ENCODE measurements around the gene MYADML2.
A peak's percentile ranks its signal among the peaks of the same experiment; 100 is the strongest.

Gene MYADML2

DNA sequence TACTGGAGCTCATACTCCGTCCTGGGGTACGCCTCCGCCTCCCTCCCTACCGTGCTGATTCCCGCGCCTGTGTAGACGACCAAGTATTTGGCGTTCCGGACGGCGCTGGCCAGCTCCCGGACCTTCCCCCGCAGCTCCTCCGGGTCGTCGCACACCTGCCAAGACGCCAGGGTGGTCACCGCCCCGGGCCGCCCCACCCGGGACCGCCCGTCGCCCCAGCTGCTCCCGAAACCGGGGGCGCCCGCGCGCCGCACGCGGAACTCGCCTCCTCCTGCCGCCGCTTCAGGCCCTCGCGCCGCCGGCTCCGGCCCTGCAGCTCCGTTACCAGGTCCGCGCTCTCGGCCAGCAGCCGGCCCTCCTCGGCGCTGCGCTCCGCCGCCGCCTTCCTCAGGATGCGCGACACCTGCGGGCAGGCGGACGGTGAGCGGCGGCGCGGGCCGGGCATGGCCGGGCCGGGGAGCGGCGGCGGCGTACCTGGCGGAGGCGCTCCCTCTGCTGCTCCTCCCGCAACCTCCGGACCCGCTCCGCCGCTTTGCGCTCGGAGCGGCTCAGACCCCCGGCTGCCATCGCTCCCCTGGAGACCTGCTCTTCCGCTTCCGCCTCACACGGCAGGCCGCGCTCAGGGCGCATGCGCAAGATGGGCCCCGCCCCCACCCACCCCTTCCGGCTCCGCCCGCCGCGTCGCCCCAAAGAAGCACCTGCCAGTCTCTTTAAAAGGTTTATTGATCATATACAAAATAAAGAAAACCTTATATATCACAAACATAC is 29.3 kb downstream of the MYADML2 start, which contains the start of gene SIRT7:
Gene SIRT7 (minus strand): TSS at position 612 of the 768 bp plus-strand sequence. CDS start 45 bp downstream, at position 567.
- TF ChIP-seq, protein P1, sequence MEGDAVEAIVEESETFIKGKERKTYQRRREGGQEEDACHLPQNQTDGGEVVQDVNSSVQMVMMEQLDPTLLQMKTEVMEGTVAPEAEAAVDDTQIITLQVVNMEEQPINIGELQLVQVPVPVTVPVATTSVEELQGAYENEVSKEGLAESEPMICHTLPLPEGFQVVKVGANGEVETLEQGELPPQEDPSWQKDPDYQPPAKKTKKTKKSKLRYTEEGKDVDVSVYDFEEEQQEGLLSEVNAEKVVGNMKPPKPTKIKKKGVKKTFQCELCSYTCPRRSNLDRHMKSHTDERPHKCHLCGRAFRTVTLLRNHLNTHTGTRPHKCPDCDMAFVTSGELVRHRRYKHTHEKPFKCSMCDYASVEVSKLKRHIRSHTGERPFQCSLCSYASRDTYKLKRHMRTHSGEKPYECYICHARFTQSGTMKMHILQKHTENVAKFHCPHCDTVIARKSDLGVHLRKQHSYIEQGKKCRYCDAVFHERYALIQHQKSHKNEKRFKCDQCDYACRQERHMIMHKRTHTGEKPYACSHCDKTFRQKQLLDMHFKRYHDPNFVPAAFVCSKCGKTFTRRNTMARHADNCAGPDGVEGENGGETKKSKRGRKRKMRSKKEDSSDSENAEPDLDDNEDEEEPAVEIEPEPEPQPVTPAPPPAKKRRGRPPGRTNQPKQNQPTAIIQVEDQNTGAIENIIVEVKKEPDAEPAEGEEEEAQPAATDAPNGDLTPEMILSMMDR (IDR thresholded peaks at IDR 0.05; ENCODE audit: insufficient read depth, missing control alignments): no peak
- FAIRE-seq: no peak
- peak; percentile 100 for DNase-seq (ENCODE audit: insufficient read length, low spot score)

DNA sequence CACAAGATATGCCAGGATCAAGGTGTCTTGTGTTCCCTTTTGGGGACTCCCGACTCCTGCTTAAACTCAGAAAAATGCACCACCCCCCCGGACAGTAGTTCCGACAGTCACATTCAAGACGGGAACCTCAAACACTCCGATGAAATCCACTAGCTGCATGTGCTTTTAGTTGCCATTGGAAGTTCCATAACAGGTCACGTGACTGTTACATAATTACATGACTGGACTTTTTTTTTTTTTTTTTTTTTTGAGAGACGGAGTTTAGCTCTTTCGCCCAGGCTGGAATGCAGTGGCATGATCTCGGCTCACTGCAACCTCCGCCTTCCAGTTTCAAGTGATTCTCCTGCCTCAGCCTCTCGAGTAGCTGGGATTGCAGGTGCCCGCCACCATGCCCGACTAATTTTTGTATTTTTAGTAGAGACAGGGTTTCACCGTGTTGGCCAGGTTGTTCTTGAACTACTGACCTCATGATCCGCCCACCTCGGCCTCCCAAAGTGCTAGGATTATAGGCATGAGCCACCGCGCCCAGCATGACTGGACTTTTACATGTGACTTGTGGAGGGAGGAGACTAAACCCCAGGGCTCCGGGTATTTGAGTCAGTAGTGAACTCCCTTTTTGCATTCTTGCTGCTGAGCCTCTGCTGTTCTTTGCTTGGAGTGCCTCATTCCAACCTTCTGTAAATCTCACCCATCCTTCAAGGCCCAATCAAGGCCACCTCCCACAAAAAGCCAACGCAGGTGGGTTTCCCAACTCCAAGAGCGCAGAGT is 30.6 kb downstream of the MYADML2 start:
- TF ChIP-seq, protein P1 (IDR thresholded peaks at IDR 0.05; ENCODE audit: insufficient read depth, missing control alignments): no peak
- FAIRE-seq: no peak

DNA sequence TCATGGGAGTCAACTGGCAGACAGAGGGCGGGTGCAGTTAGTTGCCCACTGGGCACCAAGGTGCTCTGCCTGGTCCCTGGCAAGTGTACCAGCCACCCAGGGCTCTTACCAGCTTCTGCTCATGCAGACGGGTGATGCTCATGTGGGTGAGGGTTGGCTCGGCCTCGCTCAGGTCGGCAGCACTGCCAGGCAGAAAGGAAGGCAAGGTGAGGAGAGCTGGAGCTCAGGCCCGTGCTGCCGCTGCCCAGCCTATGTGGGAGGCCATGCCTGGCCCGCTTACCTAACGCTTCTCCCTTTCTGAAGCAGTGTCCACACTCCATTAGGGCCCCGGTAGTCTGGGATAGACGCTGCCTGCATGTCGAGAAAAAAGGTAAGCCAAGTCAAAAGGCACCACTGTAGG is 31.7 kb downstream of the MYADML2 start:
- DNase-seq (ENCODE audit: insufficient read length, low spot score) (no peak), FAIRE-seq (no peak)
- TF ChIP-seq, protein P1 (IDR thresholded peaks at IDR 0.05; ENCODE audit: insufficient read depth, missing control alignments): no peak

More for the DNA sequence above, 30.6 kb downstream of the MYADML2 start:
- DNase-seq (ENCODE audit: insufficient read length, low spot score): no peak

DNA sequence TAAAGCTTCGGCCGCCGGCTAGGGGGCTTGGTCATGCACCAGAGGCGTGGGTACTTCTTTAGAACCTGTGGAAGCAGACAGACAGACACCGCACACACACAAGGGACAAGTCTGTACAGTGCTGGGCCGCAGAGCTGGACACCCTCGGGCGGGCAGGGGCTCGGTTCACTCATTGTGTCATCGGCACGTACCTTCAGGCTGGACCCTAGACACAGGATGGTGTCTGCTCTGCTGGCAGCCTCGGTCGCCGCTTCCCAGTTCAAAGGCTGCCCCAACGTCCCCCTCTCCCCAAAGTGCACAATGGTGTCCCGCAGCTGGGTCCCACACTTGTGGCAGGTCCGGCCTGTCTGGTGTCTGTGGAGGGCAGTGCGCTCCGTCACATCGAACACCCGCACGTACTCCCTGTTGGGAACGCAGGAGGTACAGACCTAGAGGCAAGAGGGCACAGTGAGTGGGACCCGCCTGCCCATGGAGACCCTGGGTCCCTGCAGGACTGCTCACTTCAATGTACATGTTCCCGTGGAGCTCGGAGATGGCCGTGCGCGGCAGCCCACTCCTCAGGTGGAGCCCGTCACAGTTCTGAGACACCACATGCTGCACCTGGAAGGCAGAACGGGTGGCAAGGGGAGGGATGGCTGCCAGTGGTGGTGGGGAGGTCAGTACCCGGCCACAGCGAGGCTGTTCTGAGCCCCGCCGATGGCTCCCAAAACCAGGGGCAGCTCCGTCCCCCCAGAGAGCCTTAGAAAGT is 32.8 kb downstream of the MYADML2 start:
- FAIRE-seq (no peak), DNase-seq (ENCODE audit: insufficient read length, low spot score) (no peak)
- TF ChIP-seq, protein P1 (IDR thresholded peaks at IDR 0.05; ENCODE audit: insufficient read depth, missing control alignments): no peak

DNA sequence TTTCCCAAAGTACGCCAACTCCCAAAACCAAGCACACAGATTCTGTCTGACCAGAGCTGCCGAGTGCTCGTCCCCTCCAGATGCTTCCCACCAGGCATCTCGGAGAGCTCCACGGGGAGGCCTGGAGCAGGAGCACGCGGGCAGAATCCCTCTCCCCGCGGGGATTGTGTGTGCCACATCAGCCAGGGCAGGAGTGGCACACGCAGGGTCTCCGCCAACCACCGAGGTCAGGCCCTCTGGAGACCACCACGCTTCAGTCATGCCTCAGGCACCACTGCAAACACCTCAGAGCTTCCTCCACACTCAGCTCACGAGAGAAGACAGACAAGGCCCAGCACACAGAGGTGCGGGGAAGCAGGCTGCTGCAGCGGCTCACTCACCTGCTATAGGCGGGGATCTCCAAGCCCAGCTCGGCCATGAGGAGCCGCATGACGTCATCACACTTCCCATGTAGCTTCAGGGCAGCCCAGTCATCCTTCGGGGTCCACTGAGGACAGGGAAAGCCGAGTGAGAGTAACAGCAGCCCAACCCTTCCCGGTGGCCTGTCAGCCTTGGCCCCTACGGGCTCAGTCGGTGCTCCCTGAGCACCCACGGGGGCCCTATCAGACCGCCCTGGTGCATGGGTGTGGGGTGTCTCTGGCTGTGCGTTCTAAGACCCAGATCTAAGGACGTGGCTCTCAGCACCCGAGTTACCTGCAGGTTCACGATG is 33.5 kb downstream of the MYADML2 start:
- DNase-seq (ENCODE audit: insufficient read length, low spot score): no peak
- TF ChIP-seq, protein P1 (IDR thresholded peaks at IDR 0.05; ENCODE audit: insufficient read depth, missing control alignments): no peak
- FAIRE-seq: no peak

DNA sequence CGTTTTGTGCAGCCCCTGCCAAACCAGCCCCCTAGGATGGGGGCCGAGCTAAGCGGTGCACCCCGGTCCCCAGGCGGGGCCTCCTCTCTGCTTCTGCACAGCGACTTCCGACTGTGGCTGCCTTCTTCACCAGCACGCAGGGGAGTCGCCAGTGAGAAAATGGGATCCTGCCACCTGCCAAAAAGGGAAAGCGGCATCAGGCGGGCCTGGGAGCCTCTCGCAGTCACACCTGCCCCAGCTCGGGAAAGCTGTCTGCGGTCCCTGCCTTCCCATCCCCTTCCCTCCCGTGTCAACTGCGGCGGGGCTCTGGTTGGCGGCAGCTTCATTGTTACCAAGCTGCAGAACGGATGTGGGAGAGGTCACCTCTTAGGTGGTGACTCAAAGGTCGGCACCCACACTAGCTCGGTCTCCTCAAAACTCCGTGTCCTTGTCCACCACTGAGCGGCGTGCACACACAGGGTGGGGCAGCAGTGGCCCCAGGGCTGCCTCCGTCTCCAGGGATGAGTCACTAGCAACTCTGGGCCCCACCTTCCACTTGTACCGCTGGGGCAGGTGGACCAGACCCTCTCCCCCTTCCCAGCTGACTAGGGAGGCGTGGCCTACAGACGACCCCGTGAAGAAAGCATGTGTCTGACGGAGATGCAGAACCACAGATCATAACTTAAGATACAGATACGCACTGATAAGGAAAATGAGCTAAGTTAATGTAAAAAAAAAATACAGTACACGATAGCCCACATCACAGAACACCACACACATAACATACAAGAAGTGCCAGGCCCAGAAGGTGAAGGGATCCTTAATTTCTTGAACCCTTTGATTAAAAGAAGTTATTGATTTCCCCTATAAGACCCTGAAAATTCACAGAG is 34.4 kb downstream of the MYADML2 start:
- TF ChIP-seq, protein P1 (IDR thresholded peaks at IDR 0.05; ENCODE audit: insufficient read depth, missing control alignments): no peak
- FAIRE-seq (no peak), DNase-seq (ENCODE audit: insufficient read length, low spot score) (no peak)

Measured in D721Med (cell line).